AG04450 (cell line): ENCODE data around the gene MESP2. TPM values are rescaled to one million over a fixed set of nuclear protein-coding genes. Genes with fewer than 3 reads are reported as not detected.
"Not testable (repeated sequence)": the region's sequence is repeated elsewhere in the genome, so short reads cannot be mapped to it uniquely, and the experiment has no call there.

Source experiments
- CTCF ChIA-PET: fragments of 300-600, 350-600 bp; formaldehyde crosslinking; extraction: SDS; loops from one replicate; lab custom pipeline; 2022; ENCODE audit warnings: antibody characterized with exemption, inconsistent platforms; lab: Charles Lee
- POLR2A ChIA-PET: fragments of 350-600 bp; formaldehyde crosslinking; extraction: SDS; loops from one replicate; lab custom pipeline; 2021; ENCODE audit warnings: antibody characterized with exemption, inconsistent platforms; lab: Yijun Ruan, JAX
- DNase-seq: peaks from one replicate; pipeline ENCODE4 v3.0.0-alpha.2; 2011; ENCODE audit warnings: low read depth, low spot score
- H3K27ac ChIP-seq: one replicate; pipeline ENCODE4 v1.5.1; 2012; ENCODE audit warnings: low read depth, low read length, control low read depth
- H3K27me3 ChIP-seq: one replicate; pipeline ENCODE4 v1.6.0; 2012; ENCODE audit warnings: low read length; ENCODE audit not compliant: control insufficient read depth, insufficient read depth
- H3K4me3 ChIP-seq: 2 replicates; pipeline ENCODE4 v1.5.1; 2011; ENCODE audit warnings: mild to moderate bottlenecking, low read depth, low read length, control low read depth
- H3K9me3 ChIP-seq: 2 replicates; pipeline ENCODE4 v1.5.1; 2012; ENCODE audit warnings: low read length; ENCODE audit not compliant: control insufficient read depth, insufficient read depth
- CTCF ChIP-seq: IDR thresholded peaks from 2 replicates; pipeline ENCODE4 v1.5.1; 2011; ENCODE audit warnings: low read depth, low read length, control low read depth, inconsistent platforms
- polyA plus RNA-seq: library from polyadenylated mRNA; depleted of rRNA; stranded (reverse); fragments of >200 nt; gene quantifications from 2 replicates; pipeline ENCODE4 v1.2.3, GENCODE V29; 2011

The MESP2 gene
- polyA plus RNA-seq, 1 experiment = 0.20 TPM

DNA sequence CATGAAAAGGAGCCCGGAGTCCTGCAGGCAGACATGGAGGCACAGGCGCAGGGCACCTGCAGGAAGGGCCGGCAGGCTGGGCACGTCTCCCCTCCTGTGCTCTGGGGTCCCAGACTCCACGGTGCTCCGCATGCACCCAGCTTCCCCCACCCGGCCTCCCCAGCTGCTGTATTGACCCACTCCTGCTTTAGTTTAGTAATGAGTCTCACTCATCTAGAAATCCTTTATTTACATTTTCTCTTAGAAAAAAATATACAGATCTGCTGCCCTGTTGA is 8.5 kb downstream of the MESP2 start:
- Histone ChIP-seq H3K4me3 (no peak overlapping the region), H3K27ac (no peak overlapping the region), H3K27me3 (no peaks in the 10 kb centered on the region), H3K9me3 (peaks cover 13% of the 10 kb centered on the region)
- TF ChIP-seq CTCF = no peak
- no peak for DNase-seq
- ChIA-PET POLR2A (no interaction called here), CTCF (interaction anchor here (1.5 kb wide), 1 partner anchor 92 kb away, joined by 4 read pairs; no protein-coding TSS in a partner anchor)

DNA sequence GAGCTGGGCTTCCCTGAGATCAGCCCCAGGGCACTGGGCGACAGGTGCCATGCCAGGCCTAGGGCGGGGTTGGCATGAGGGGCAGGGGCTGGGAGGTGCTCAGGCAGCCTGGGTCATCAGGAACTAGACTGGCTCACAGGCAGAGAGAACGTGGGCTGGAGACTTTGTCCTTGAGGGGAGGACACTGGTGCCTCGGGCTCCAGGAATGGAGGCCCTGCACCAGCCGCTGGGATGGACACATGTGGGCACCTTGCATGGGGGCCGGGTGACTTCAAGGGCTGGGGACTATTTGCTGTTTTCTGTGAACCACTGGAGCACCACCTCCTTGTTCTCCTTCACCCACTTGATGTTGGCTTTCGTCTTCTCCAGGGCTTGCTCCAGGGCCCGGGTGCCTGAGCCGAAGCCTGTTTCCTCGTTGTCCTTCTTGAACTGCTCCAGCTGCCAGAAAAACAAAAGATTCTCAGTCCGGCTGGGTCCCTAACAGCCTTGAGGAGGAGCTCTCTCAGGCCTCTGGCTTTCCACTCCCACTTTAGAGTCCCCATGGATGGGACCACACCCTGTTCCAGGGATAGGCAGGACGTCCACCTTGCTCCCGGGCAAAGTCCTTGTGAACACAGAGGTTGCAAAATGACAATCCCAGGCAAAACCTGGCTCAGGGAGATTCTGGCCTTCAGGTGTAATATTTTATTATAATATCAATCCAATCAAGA is 9.1 kb downstream of the MESP2 start:
- no peak for DNase-seq
- no peak overlapping the region for H3K27ac ChIP-seq
- TF ChIP-seq CTCF = no peak
- ChIA-PET CTCF (no interaction called here), POLR2A (no interaction called here)
- no peaks in the 10 kb centered on the region for H3K27me3 ChIP-seq
- peaks cover 13% of the 10 kb centered on the region for H3K9me3 ChIP-seq
- H3K4me3 ChIP-seq = no peak overlapping the region

- POLR2A ChIA-PET = no interaction called here
- H3K9me3 ChIP-seq = peaks cover 13% of the 10 kb centered on the region
- H3K4me3 ChIP-seq = no peak overlapping the region
- no peak overlapping the region for H3K27ac ChIP-seq
- CTCF ChIA-PET = no interaction called here
- no peaks in the 10 kb centered on the region for H3K27me3 ChIP-seq
- DNase-seq = no peak
- no peak for TF ChIP-seq CTCF
These were observed 9.6 kb downstream of the MESP2 start for GRCh38 chr15:89785774-89786140.

GRCh38 chr15:89787944-89788343 is 11.8 kb downstream of the MESP2 start:
- H3K9me3 ChIP-seq = peaks cover 13% of the 10 kb centered on the region
- DNase-seq = no peak
- ChIA-PET CTCF (interaction anchor here (1.3 kb wide), 1 partner anchor 87 kb away, joined by 4 read pairs; no protein-coding TSS in a partner anchor), POLR2A (no interaction called here)
- H3K4me3 ChIP-seq = no peak overlapping the region
- no peaks in the 10 kb centered on the region for H3K27me3 ChIP-seq
- TF ChIP-seq CTCF = no peak
- H3K27ac ChIP-seq = no peak overlapping the region

GRCh38 chr15:89788585-89788984 is 12.5 kb downstream of the MESP2 start:
- CTCF ChIA-PET = interaction anchor here (1.3 kb wide), 1 partner anchor 86 kb away, joined by 4 read pairs; no protein-coding TSS in a partner anchor
- DNase-seq, H3K27me3 ChIP-seq, H3K4me3 ChIP-seq, POLR2A ChIA-PET, H3K27ac ChIP-seq: not testable (repeated sequence)
- peaks cover 13% of the 10 kb centered on the region for H3K9me3 ChIP-seq
